Mesenteric fat pad (tissue), 1 donor: Measurements from ENCODE around the gene SNIP1. TPM values are rescaled to one million over a fixed set of nuclear protein-coding genes. Genes with fewer than 3 reads are reported as not detected.

Experiments used
- DNase-seq: peaks from one replicate; pipeline ENCODE4 v3.0.0-alpha.2; 2020; ENCODE audit warnings: low spot score
- total RNA-seq: library from RNA; stranded (reverse); fragmentation: NEBNext Ultra II Directional; extraction: Animal tissue kit (Norgen Biotek cat#: 25700); gene quantifications from one replicate; pipeline ENCODE4 v1.2.1, GENCODE V29; 2021
- donor health status: DM: yes; HTN: yes; CAD: no.

The SNIP1 gene
- total RNA-seq, 1 donor from 2014 or later, result 14.4 TPM

- DNase-seq, result no peak
Observed at GRCh38 chr1:37515185-37516034, 38.7 kb downstream of the SNIP1 start.

- DNase-seq, result peak; percentile 94
Observed at GRCh38 chr1:37514350-37515184, 39.5 kb downstream of the SNIP1 start, which contains the start of gene MEAF6. Gene MEAF6, minus strand, starts transcription at chr1:37514766. Its CDS starts 20 bp downstream, at chr1:37514746.

GRCh38 chr1:37513795-37514349 is 40.2 kb downstream of the SNIP1 start:
- DNase-seq, result no peak

- peak; percentile 1 for DNase-seq
Observed at GRCh38 chr1:37509181-37509580, 44.9 kb downstream of the SNIP1 start.

GRCh38 chr1:37506740-37507139 is 47.4 kb downstream of the SNIP1 start:
- DNase-seq, result peak; percentile 39

GRCh38 chr1:37502791-37503190 is 51.3 kb downstream of the SNIP1 start:
- peak; percentile 3 for DNase-seq

- DNase-seq, result peak; percentile 6
Observed at GRCh38 chr1:37502104-37502503, 52.0 kb downstream of the SNIP1 start.

GRCh38 chr1:37501661-37502060 is 52.4 kb downstream of the SNIP1 start:
- peak; percentile 37 for DNase-seq

- peak; percentile 35 for DNase-seq
Observed at GRCh38 chr1:37498872-37499617, 55.0 kb downstream of the SNIP1 start.

GRCh38 chr1:37497832-37498231 is 56.3 kb downstream of the SNIP1 start:
- peak; percentile 14 for DNase-seq

- no peak for DNase-seq
Observed at GRCh38 chr1:37495875-37496274, 58.2 kb downstream of the SNIP1 start.

- peak; percentile 2 for DNase-seq
Observed at GRCh38 chr1:37493336-37494098, 60.6 kb downstream of the SNIP1 start.

- DNase-seq, result no peak
Observed at GRCh38 chr1:37487619-37487984, 66.5 kb downstream of the SNIP1 start.

- DNase-seq, result peak; percentile 74
Observed at GRCh38 chr1:37486680-37487618, 67.1 kb downstream of the SNIP1 start.

GRCh38 chr1:37485902-37486679 is 68.0 kb downstream of the SNIP1 start:
- peak; percentile 72 for DNase-seq
